Endothelial cell of umbilical vein (primary cell): ENCODE results near the gene CD58. TPM values are rescaled to one million over a fixed set of nuclear protein-coding genes. Genes with fewer than 3 reads are reported as not detected.

Experiments
- BruUV-seq: library from RNA; stranded (reverse); fragments of 400-500 nt; replicated peaks from 2 replicates; lab custom pipeline; 2021; lab: Mats Ljungman, UMichigan
- CTCF ChIA-PET: fragments of 300-600, 350-600 bp; sonication (Branson Sonifier 250); formaldehyde crosslinking; loops from one replicate; lab custom pipeline; 2021; ENCODE audit warnings: antibody characterized with exemption, inconsistent platforms; lab: Charles Lee
- POLR2A ChIA-PET: fragments of 300-600, 350-600 bp; sonication (Branson Sonifier 250); formaldehyde crosslinking; loops from one replicate; lab custom pipeline; 2021; ENCODE audit warnings: antibody characterized with exemption, inconsistent platforms; lab: Charles Lee
- DNase-seq: peaks from one replicate; pipeline ENCODE4 v3.0.0-alpha.2; 2011; ENCODE audit warnings: low read depth, low spot score
- FAIRE-seq: peaks from 2 replicates; lab custom pipeline; 2011; peaks lifted over from hg19 to GRCh38; lab: Jason Lieb, UNC
- H2AFZ ChIP-seq: 2 replicates; pipeline ENCODE4 v1.6.0; 2012; ENCODE audit warnings: low read depth, low read length, control low read depth, inconsistent platforms
- H3K27ac ChIP-seq: 2 replicates; pipeline ENCODE4 v1.5.1; 2011; ENCODE audit warnings: low read depth, mild to moderate bottlenecking, control low read depth, low read length, moderate library complexity; ENCODE audit not compliant: insufficient read depth
- H3K27me3 ChIP-seq, 2 experiments: 2 replicates each; pipeline versions ENCODE4 v1.6.0 to v1.6.1; 2011; ENCODE audit warnings: low read length in 2 of 2, mixed read lengths in 1 of 2; ENCODE audit not compliant: control insufficient read depth in 2 of 2, insufficient read depth in 2 of 2
- H3K36me3 ChIP-seq, 2 experiments: 2 replicates in 1 of 2; 3 replicates in 1 of 2; pipeline ENCODE4 v1.5.1; 2011; ENCODE audit warnings: low read length in 2 of 2, mild to moderate bottlenecking in 1 of 2, moderate library complexity in 1 of 2; ENCODE audit not compliant: control insufficient read depth in 2 of 2, insufficient read depth in 2 of 2; ENCODE audit errors: extremely low read depth in 1 of 2
- H3K4me1 ChIP-seq: 3 replicates; pipeline ENCODE4 v1.5.1; 2011; ENCODE audit warnings: mild to moderate bottlenecking, low read length; ENCODE audit not compliant: control insufficient read depth, insufficient read depth; ENCODE audit errors: extremely low read depth
- H3K4me2 ChIP-seq: 2 replicates; pipeline ENCODE4 v1.6.1; 2011; ENCODE audit warnings: low read length, control low read depth, mixed read lengths; ENCODE audit not compliant: insufficient read depth
- H3K4me3 ChIP-seq, 3 experiments: fragments of 200-600 bp in 1 of 3; sonication (generic), shearing (Covaris generic) in 1 of 3; replicated peaks in 1 of 3; 2 replicates each; pipeline ENCODE4 v1.5.1; 2011 to 2016; ENCODE audit warnings: control low read depth in 3 of 3, low read length in 3 of 3, mild to moderate bottlenecking in 2 of 3, inconsistent platforms in 1 of 3, low read depth in 1 of 3, moderate library complexity in 1 of 3; ENCODE audit not compliant: insufficient read depth in 1 of 3
- H3K79me2 ChIP-seq: 2 replicates; pipeline ENCODE4 v1.6.0; 2012; ENCODE audit warnings: low read length, inconsistent platforms; ENCODE audit not compliant: control insufficient read depth, insufficient read depth
- H3K9ac ChIP-seq: replicated peaks from 2 replicates; pipeline ENCODE3; 2011; ENCODE audit warnings: low read length, control low read depth; ENCODE audit not compliant: insufficient read depth; ENCODE audit errors: extremely low read depth
- H3K9me1 ChIP-seq: replicated peaks from 3 replicates; pipeline ENCODE4 v1.6.0; 2011; ENCODE audit warnings: mild to moderate bottlenecking, low read length; ENCODE audit not compliant: control insufficient read depth, insufficient read depth; ENCODE audit errors: extremely low read depth
- H3K9me3 ChIP-seq: replicated peaks from 2 replicates; pipeline ENCODE4 v1.5.1; 2012; ENCODE audit warnings: low read length, inconsistent platforms; ENCODE audit not compliant: control insufficient read depth, insufficient read depth
- H4K20me1 ChIP-seq: replicated peaks from 2 replicates; pipeline ENCODE3; 2011; ENCODE audit warnings: mild to moderate bottlenecking, low read length; ENCODE audit not compliant: control insufficient read depth, insufficient read depth; ENCODE audit errors: extremely low read depth
- EZH2 ChIP-seq: IDR thresholded peaks from 2 replicates; pipeline ENCODE4 v1.6.1; 2012; ENCODE audit warnings: borderline replicate concordance, low read depth, mild to moderate bottlenecking, moderate library complexity, low read length, inconsistent platforms; ENCODE audit not compliant: severe bottlenecking
- FOS ChIP-seq: IDR thresholded peaks from 2 replicates; pipeline ENCODE4 v1.6.1; 2011; ENCODE audit warnings: mild to moderate bottlenecking, low read length, moderate library complexity, borderline replicate concordance; ENCODE audit not compliant: insufficient read depth
- GATA2 ChIP-seq: IDR thresholded peaks from 2 replicates; pipeline ENCODE4 v1.7.0; 2011; ENCODE audit warnings: low read depth, mild to moderate bottlenecking, moderate library complexity, mixed read lengths, low read length; ENCODE audit not compliant: insufficient read length, insufficient read depth
- JUN ChIP-seq: IDR thresholded peaks from 2 replicates; pipeline ENCODE4 v1.6.1; 2011; ENCODE audit warnings: borderline replicate concordance, low read depth; ENCODE audit not compliant: insufficient read length, insufficient read depth
- MYC ChIP-seq: IDR thresholded peaks from one replicate; pipeline ENCODE4 v1.6.1; 2011; ENCODE audit warnings: mild to moderate bottlenecking, low read depth, low read length
- POLR2A ChIP-seq: IDR thresholded peaks from 2 replicates; pipeline ENCODE4 v1.6.1; 2012; ENCODE audit warnings: low read depth, mild to moderate bottlenecking, control low read depth, low read length
- POLR2AphosphoS5 ChIP-seq: IDR thresholded peaks from 2 replicates; pipeline ENCODE4 v1.6.1; 2012; ENCODE audit warnings: low read depth, mild to moderate bottlenecking, control low read depth, low read length, moderate library complexity; ENCODE audit not compliant: insufficient read depth
- dilution Hi-C: fragments of 300-500 bp; cut with MboI; formaldehyde crosslinking; loops from one replicate; pipeline ENCODE4 v1.15.0; 2019; ENCODE audit warnings: low sequenced_read_pairs; ENCODE audit not compliant: extremely low pct_ligation_motif_present
- intact Hi-C: fragments of 100-400 bp; cut with micrococcal nuclease; formaldehyde crosslinking; loops from one replicate; pipeline ENCODE4 v1.10.0; 2022
- polyA plus RNA-seq, 4 experiments: library from polyadenylated mRNA; depleted of rRNA in 3 of 4; stranded (reverse) in 3 of 4; unstranded in 1 of 4; fragments of >200 nt; gene quantifications; 2 replicates each; pipeline versions ENCODE4 v1.2.1 to v1.2.3, GENCODE V29; 2011 to 2012; ENCODE audit warnings: missing spikeins in 1 of 4
- total RNA-seq: library from RNA; stranded (reverse); gene quantifications from 2 replicates; pipeline ENCODE4 v1.2.3, GENCODE V29; 2021
- TF ChIP-seq, protein P1 (sequence below), 2 donors: IDR thresholded peaks; 1 replicate in 1 of 2; 2 replicates in 1 of 2; pipeline ENCODE4 v1.5.1; 2011; ENCODE audit warnings: low read length in 2 of 2, mild to moderate bottlenecking in 2 of 2, moderate library complexity in 2 of 2, control low read depth in 1 of 2, inconsistent platforms in 1 of 2, low read depth in 1 of 2; ENCODE audit not compliant: insufficient read depth in 1 of 2; ENCODE audit errors: extremely low read depth in 1 of 2
- TF ChIP-seq, protein P2 (sequence below): IDR thresholded peaks from 2 replicates; pipeline ENCODE4 v1.6.1; 2011; ENCODE audit not compliant: insufficient read depth, insufficient read length

The CD58 gene
- total and polyA plus RNA-seq, 2 donors (not counting 3 experiments of a cell fraction or from before 2014, with no cell fraction given): 9.8 to 12.7 TPM

DNA sequence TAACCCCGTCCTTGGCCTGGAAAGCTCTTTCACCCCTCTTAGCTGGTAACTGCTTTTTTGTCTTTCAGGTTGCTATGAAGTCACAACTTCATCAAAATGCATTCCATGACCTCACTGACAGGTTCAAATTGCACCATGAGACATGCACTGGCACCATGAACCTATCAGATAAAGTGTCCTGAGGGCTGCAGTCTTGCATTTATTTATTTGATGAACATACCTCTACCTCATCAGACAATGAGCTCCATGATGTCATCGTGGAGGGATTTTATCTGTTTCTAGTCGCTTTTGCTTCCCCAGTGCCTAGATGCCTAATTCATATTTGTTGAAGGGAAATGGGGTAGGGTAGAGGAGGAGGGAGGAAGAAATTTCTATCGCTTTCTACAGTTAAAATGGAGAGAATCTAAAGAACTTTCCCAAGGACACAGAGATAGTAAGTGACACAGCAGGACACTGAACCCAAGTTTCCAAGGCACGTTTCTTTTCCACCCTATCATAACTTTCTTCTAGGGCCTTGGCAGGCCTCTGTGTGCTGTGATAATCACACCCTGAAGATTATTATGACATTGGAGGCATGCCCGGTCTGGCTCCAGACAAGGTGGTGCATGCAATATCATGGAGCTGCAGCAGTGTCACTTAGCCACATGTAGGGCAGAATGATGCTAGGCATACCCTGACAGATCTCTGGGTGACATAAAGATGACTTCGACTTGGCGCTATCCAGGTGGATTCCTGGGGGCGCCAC, 69.5 kb downstream of the CD58 start:
- Histone ChIP-seq H3K4me2 (no peak overlapping the region), H3K9me3 (no peaks in the 10 kb centered on the region), H3K27me3 (no peaks in the 10 kb centered on the region), H3K27ac (no peak overlapping the region), H4K20me1 (no peaks in the 10 kb centered on the region), H3K9me1 (no peaks in the 10 kb centered on the region), H3K79me2 (no peaks in the 10 kb centered on the region), H3K4me1 (peaks cover 6% of the 10 kb centered on the region), H2AFZ (no peak overlapping the region), H3K4me3 (no peak overlapping the region), H3K9ac (no peak overlapping the region), H3K36me3 (no peaks in the 10 kb centered on the region)
- intact Hi-C loops (loop anchor here (10.0 kb wide), 1 partner anchor 64 kb away; no protein-coding TSS in a partner anchor), dilution Hi-C loops (no loop called here)
- TF ChIP-seq, protein P1, sequence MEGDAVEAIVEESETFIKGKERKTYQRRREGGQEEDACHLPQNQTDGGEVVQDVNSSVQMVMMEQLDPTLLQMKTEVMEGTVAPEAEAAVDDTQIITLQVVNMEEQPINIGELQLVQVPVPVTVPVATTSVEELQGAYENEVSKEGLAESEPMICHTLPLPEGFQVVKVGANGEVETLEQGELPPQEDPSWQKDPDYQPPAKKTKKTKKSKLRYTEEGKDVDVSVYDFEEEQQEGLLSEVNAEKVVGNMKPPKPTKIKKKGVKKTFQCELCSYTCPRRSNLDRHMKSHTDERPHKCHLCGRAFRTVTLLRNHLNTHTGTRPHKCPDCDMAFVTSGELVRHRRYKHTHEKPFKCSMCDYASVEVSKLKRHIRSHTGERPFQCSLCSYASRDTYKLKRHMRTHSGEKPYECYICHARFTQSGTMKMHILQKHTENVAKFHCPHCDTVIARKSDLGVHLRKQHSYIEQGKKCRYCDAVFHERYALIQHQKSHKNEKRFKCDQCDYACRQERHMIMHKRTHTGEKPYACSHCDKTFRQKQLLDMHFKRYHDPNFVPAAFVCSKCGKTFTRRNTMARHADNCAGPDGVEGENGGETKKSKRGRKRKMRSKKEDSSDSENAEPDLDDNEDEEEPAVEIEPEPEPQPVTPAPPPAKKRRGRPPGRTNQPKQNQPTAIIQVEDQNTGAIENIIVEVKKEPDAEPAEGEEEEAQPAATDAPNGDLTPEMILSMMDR (IDR thresholded peaks at IDR 0.05; ENCODE audit: extremely low read depth in 1 of 2, insufficient read depth in 1 of 2, low read depth in 1 of 2, low read length in 2 of 2): no peak
- TF ChIP-seq MYC (no peak), POLR2A (no peak), FOS (no peak), JUN (no peak), EZH2 (no peak), GATA2 (no peak), POLR2AphosphoS5 (no peak)
- TF ChIP-seq, protein P2, sequence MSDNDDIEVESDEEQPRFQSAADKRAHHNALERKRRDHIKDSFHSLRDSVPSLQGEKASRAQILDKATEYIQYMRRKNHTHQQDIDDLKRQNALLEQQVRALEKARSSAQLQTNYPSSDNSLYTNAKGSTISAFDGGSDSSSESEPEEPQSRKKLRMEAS: no peak
- FAIRE-seq (no peak), DNase-seq (no peak)
- POLR2A ChIA-PET: no interaction called here
- CTCF ChIA-PET: interaction anchor here (0.6 to 11.4 kb wide), 5 partner anchors 16 to 361 kb away, joined by 3 to 479 read pairs (median 28); no protein-coding TSS in a partner anchor
- BruUV-seq: no TSS peak
